Ovary (tissue), 9 donors: ENCODE data around the gene ATP7A. TPM values are rescaled to one million over a fixed set of nuclear protein-coding genes. Genes with fewer than 3 reads are reported as not detected.
"Not testable (repeated sequence)": the region's sequence is repeated elsewhere in the genome, so short reads cannot be mapped to it uniquely, and the experiment has no call there.

Experiments
- DNase-seq, 5 donors: peaks; one replicate each; pipeline ENCODE4 v3.0.0-alpha.2; 2019 to 2020
- H3K27ac ChIP-seq, 2 donors: fragments of 200-600 bp; one replicate each; pipeline versions ENCODE4 v1.5.1 to v1.8.0; 2019 to 2022
- H3K27me3 ChIP-seq: fragments of 200-600 bp; one replicate; pipeline ENCODE4 v1.8.0; 2022
- H3K36me3 ChIP-seq: fragments of 200-600 bp; sonication (generic); one replicate; pipeline ENCODE4 v1.5.1; 2019
- H3K4me1 ChIP-seq: one replicate; pipeline ENCODE4 v1.8.1; 2013; ENCODE audit warnings: mild to moderate bottlenecking, moderate library complexity; ENCODE audit not compliant: insufficient read depth
- H3K4me3 ChIP-seq: fragments of 200-600 bp; sonication (generic); one replicate; pipeline ENCODE4 v1.5.1; 2017
- H3K9me3 ChIP-seq, 2 donors: fragments of 200-600 bp in 1 of 2; sonication (generic) in 1 of 2; one replicate each; pipeline versions ENCODE4 v1.5.1 to v1.8.1; 2013 to 2019; ENCODE audit warnings: mild to moderate bottlenecking in 1 of 2, moderate library complexity in 1 of 2
- CTCF ChIP-seq, 3 donors: fragments of 450-650 bp in 2 of 3; fragments of 200-600 bp in 1 of 3; IDR thresholded peaks; one replicate each; pipeline versions ENCODE4 v1.5.1 to v1.8.0; 2016 to 2022; ENCODE audit warnings: antibody characterized with exemption in 3 of 3, mild to moderate bottlenecking in 1 of 3
- EP300 ChIP-seq: sonication (generic); formaldehyde crosslinking; IDR thresholded peaks from one replicate; pipeline ENCODE4 v1.6.1; 2017; ENCODE audit warnings: antibody characterized with exemption
- POLR2A ChIP-seq: fragments of 450-650 bp; IDR thresholded peaks from one replicate; pipeline ENCODE4 v1.6.1; 2017; ENCODE audit warnings: antibody characterized with exemption, mild to moderate bottlenecking, moderate library complexity
- WGBS, 3 donors: extraction: QIAGEN DNeasy Blood & Tissue Kit in 1 of 3; methylation state at CpG; one replicate each; pipeline versions ENCODE4 v1.1.5 to v1.1.7; 2013 to 2017; 5-methylcytosine and 5-hydroxymethylcytosine counted together
- intact Hi-C, 4 donors: fragments of 100-400 bp; cut with DNase I; formaldehyde crosslinking; loops; one replicate each; pipeline versions ENCODE4 v1.11.0 to v1.15.1; 2022 to 2023
- polyA plus RNA-seq, 2 donors: library from polyadenylated mRNA; stranded (reverse); fragments of 200-250 nt in 1 of 2; fragments of 350-450 nt in 1 of 2; fragmentation: Illumina TruSeq in 1 of 2; extraction: RNeasy Lipid Tissue Mini Kit (QIAGEN cat#74804) in 1 of 2; gene quantifications; one replicate each; pipeline ENCODE4 v1.2.3, GENCODE V29; 2013 to 2014
- total RNA-seq, 7 donors: library from RNA; depleted of rRNA in 2 of 7; stranded (reverse); fragments of >200 nt in 2 of 7; fragmentation: NEBNext Ultra II Directional in 3 of 7; extraction: Animal tissue kit (Norgen Biotek cat#: 25700) in 3 of 7; gene quantifications; one replicate each; pipeline versions ENCODE4 v1.1.0 to v1.2.4, GENCODE V29; 2016 to 2023
- donor health status: DM: no; HTN: no; CAD: no; lungs with moderate emphysema.
- donor health status: DM: no; HTN: no; CAD: no.
- donor health status: Bipolar disorder and iron deficiency.
- donor health status: DM: yes; HTN: yes; CAD: no.
- donor health status: DM: no; HTN: no; CAD: no.
- donor health status: DM: yes; HTN: yes; CAD: no.

The ATP7A gene
- total and polyA plus RNA-seq, 9 donors, result 2.3 to 11.2 (median 10.2) TPM

GRCh38 chrX:77938083-77938680 lies 27.7 kb downstream of the ATP7A start:
- H3K27ac ChIP-seq, result no peak overlapping the region
- intact Hi-C loops, result no loop called here
- no peaks in the 10 kb centered on the region for H3K9me3 ChIP-seq
- H3K27me3 ChIP-seq, result no peaks in the 10 kb centered on the region
- H3K4me3 ChIP-seq, result no peak overlapping the region
- TF ChIP-seq CTCF (IDR thresholded peaks at IDR 0.05), result no peak
- no peak for TF ChIP-seq EP300
- no peak for TF ChIP-seq POLR2A
- no peak for DNase-seq
- H3K36me3 ChIP-seq, result no peaks in the 10 kb centered on the region
- H3K4me1 ChIP-seq, result no peaks in the 10 kb centered on the region
- WGBS, 3 donors, result 80 to 83% (median 81%) methylated on average over 4 of the region's 4 CpGs

GRCh38 chrX:77945031-77945430 lies 34.5 kb downstream of the ATP7A start:
- H3K27ac ChIP-seq, H3K9me3 ChIP-seq, intact Hi-C loops, DNase-seq, H3K27me3 ChIP-seq, H3K4me3 ChIP-seq, H3K4me1 ChIP-seq, H3K36me3 ChIP-seq: not testable (repeated sequence)
- 90 to 96% (median 94%) methylated on average over 6 of the region's 6 CpGs for WGBS, 3 donors

GRCh38 chrX:77945910-77946545 lies 35.5 kb downstream of the ATP7A start:
- TF ChIP-seq CTCF (IDR thresholded peaks at IDR 0.05) (no peak), EP300 (no peak), POLR2A (no peak)
- 79 to 88% (median 82%) methylated on average over 7 of the region's 7 CpGs for WGBS, 3 donors
- Histone ChIP-seq H3K27me3 (no peaks in the 10 kb centered on the region), H3K4me3 (no peak overlapping the region), H3K27ac (no peak overlapping the region), H3K9me3 (no peaks in the 10 kb centered on the region), H3K4me1 (no peaks in the 10 kb centered on the region), H3K36me3 (no peaks in the 10 kb centered on the region)
- no peak for DNase-seq
- intact Hi-C loops, result no loop called here

- DNase-seq, result no peak
- no peaks in the 10 kb centered on the region for H3K9me3 ChIP-seq
- no peak overlapping the region for H3K4me3 ChIP-seq
- intact Hi-C loops, result no loop called here
- no peaks in the 10 kb centered on the region for H3K4me1 ChIP-seq
- TF ChIP-seq CTCF (IDR thresholded peaks at IDR 0.05), result no peak
- H3K27ac ChIP-seq, result no peak overlapping the region
- no peaks in the 10 kb centered on the region for H3K27me3 ChIP-seq
- WGBS, 3 donors, result 77 to 83% (median 77%) methylated on average over 2 of the region's 2 CpGs
- no peaks in the 10 kb centered on the region for H3K36me3 ChIP-seq
Observed at GRCh38 chrX:77946571-77946970, 36.1 kb downstream of the ATP7A start.

- TF ChIP-seq POLR2A, result no peak
- TF ChIP-seq CTCF (IDR thresholded peaks at IDR 0.05), result no peak
- no peak for TF ChIP-seq EP300
- H3K27ac ChIP-seq, result no peak overlapping the region
- no peak overlapping the region for H3K4me3 ChIP-seq
- H3K9me3 ChIP-seq, result no peaks in the 10 kb centered on the region
- H3K4me1 ChIP-seq, result no peaks in the 10 kb centered on the region
- no peaks in the 10 kb centered on the region for H3K27me3 ChIP-seq
- no peaks in the 10 kb centered on the region for H3K36me3 ChIP-seq
- intact Hi-C loops, result no loop called here
- WGBS, 3 donors, result 76 to 85% (median 77%) methylated on average over 2 of the region's 2 CpGs
- DNase-seq, result no peak
Observed at GRCh38 chrX:77949840-77950239, 39.3 kb downstream of the ATP7A start.
